K562 treated with DMSO at 1 percent for 4 hours (cell line): ENCODE data around the gene GPR137. TPM values are rescaled to one million over a fixed set of nuclear protein-coding genes. Genes with fewer than 3 reads are reported as not detected.

Experiments used
- total RNA-seq: library from RNA; unstranded; fragments of 300-600 nt; gene quantifications from 2 replicates; pipeline ENCODE4 v1.2.3, GENCODE V29; 2022; ENCODE audit not compliant: insufficient read depth

GPR137 gene
- total RNA-seq, result 38.8 and 45.2 TPM in 2 replicates

GRCh38 chr11:64284962-64285884 lies at the start of gene GPR137:
TSS of gene GPR137 (plus strand) at chr11:64285848. CDS start at chr11:64286525, 677 bp downstream.

GRCh38 chr11:64240435-64241240 lies 45.0 kb upstream of the GPR137 start, which contains the start of gene FKBP2:
TSS of gene FKBP2 (plus strand) at chr11:64241095. CDS start at chr11:64242388, 1,293 bp downstream.

GRCh38 chr11:64246871-64247728 lies 38.5 kb upstream of the GPR137 start, which contains the start of gene PPP1R14B:
TSS of gene PPP1R14B (minus strand) at chr11:64246943. CDS start at chr11:64246673, 270 bp downstream.

GRCh38 chr11:64251016-64251752 lies 34.5 kb upstream of the GPR137 start, which contains the start of gene PLCB3:
TSS of gene PLCB3 (plus strand) at chr11:64251530. CDS start at chr11:64251650, 120 bp downstream.

GRCh38 chr11:64284048-64284961 lies 1.3 kb upstream of the GPR137 start, which contains the start of gene BAD:
TSS of gene BAD (minus strand) at chr11:64284665. CDS start at chr11:64284368, 297 bp downstream.

GRCh38 chr11:64291262-64291751 lies 5.7 kb downstream of the GPR137 start, which contains the start of gene KCNK4:
TSS of gene KCNK4 (plus strand) at chr11:64291302. CDS start at chr11:64293019, 1,717 bp downstream.

GRCh38 chr11:64299847-64300648 lies 14.4 kb downstream of the GPR137 start, which contains the start of gene CATSPERZ:
TSS of gene CATSPERZ (plus strand) at chr11:64300358. CDS start at chr11:64300411, 53 bp downstream.

GRCh38 chr11:64305075-64305690 lies 19.5 kb downstream of the GPR137 start, which contains the start of gene ESRRA:
TSS of gene ESRRA (plus strand) at chr11:64305524. CDS start at chr11:64307180, 1,656 bp downstream.

GRCh38 chr11:64317325-64317960 lies 31.8 kb downstream of the GPR137 start, which contains the start of gene TRMT112:
TSS of gene TRMT112 (minus strand) at chr11:64317559. CDS start at chr11:64317526, 33 bp downstream.

GRCh38 chr11:64317961-64318765 lies 32.5 kb downstream of the GPR137 start, which contains the start of gene PRDX5:
TSS of gene PRDX5 (plus strand) at chr11:64318121. CDS start at chr11:64318216, 95 bp downstream.

Other genes starting within 250 kb of the GPR137 start
- gene FLRT1, start 249.9 kb upstream of the GPR137 start, total RNA-seq, result 0.28 and 0.60 TPM in 2 replicates
- 126 and 144 TPM in 2 replicates for gene MACROD1, start 119.7 kb upstream of the GPR137 start, total RNA-seq
- 278 and 310 TPM in 2 replicates for gene STIP1, start 99.7 kb upstream of the GPR137 start, total RNA-seq
- 227 and 242 TPM in 2 replicates for gene FERMT3, start 79.1 kb upstream of the GPR137 start, total RNA-seq
- gene TRPT1, start 59.7 kb upstream of the GPR137 start, total RNA-seq, result 29.0 and 32.8 TPM in 2 replicates
- 68.2 and 78.4 TPM in 2 replicates for gene NUDT22, start 59.6 kb upstream of the GPR137 start, total RNA-seq
- 68.1 and 69.1 TPM in 2 replicates for gene DNAJC4, start 55.3 kb upstream of the GPR137 start, total RNA-seq
- gene VEGFB, start 51.3 kb upstream of the GPR137 start, total RNA-seq, result 119 and 133 TPM in 2 replicates
- gene FKBP2, start 44.8 kb upstream of the GPR137 start, total RNA-seq, result 112 and 126 TPM in 2 replicates
- 211 and 214 TPM in 2 replicates for gene PPP1R14B, start 38.9 kb upstream of the GPR137 start, total RNA-seq
- gene PLCB3, start 34.3 kb upstream of the GPR137 start, total RNA-seq, result 26.1 and 27.4 TPM in 2 replicates
- 77.3 and 77.9 TPM in 2 replicates for gene BAD, start 1.2 kb upstream of the GPR137 start, total RNA-seq
- gene KCNK4, start 5.5 kb downstream of the GPR137 start, total RNA-seq, result not detected in 2 replicates
- 6.3 and 7.1 TPM in 2 replicates for gene CATSPERZ, start 14.5 kb downstream of the GPR137 start, total RNA-seq
- 78.5 and 98.4 TPM in 2 replicates for gene ESRRA, start 19.7 kb downstream of the GPR137 start, total RNA-seq
- 319 and 411 TPM in 2 replicates for gene TRMT112, start 31.7 kb downstream of the GPR137 start, total RNA-seq
- gene PRDX5, start 32.3 kb downstream of the GPR137 start, total RNA-seq, result 455 and 541 TPM in 2 replicates
- gene CCDC88B, start 54.4 kb downstream of the GPR137 start, total RNA-seq, result 19.2 and 19.4 TPM in 2 replicates
- 25.4 and 30.5 TPM in 2 replicates for gene RPS6KA4, start 73.3 kb downstream of the GPR137 start, total RNA-seq